GM19455 (cell line): ENCODE measurements around the gene KCTD6.

ENCODE experiments used
- ATAC-seq: cut with Tn5 transposase; IDR thresholded peaks from one replicate; pipeline ENCODE4 v1.9.1; 2021; ENCODE audit not compliant: unreplicated experiment

The KCTD6 gene

DNA sequence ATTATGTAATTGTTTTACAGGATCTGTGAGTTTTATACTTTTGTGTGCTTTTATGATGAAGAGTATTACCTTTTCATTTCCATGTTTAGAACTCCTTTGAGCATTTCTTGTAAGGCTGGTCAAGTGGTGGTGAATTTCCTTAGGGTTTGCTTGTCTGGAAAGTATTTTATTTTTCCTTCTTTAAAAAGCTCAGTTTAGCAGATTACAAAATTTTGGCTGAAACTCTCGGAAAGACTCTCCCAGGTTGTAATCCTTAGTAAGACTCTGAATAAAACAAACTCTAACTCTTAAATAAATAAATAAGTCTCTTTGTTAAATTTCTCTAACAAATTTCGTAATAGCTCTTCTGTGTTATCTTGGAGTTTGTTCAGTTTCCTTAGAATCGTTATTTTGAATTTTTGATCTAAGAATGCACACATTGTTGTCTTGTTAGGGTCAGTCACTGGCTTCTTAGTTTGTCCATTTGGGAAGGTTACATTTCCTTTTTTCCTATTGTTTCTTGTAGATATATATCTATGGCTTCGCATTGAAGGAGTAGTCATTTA, 59.8 kb downstream of the KCTD6 start:
- no peak for ATAC-seq
